ENCODE data around the gene CTDSP1. TPM values are rescaled to one million over a fixed set of nuclear protein-coding genes. Genes with fewer than 3 reads are reported as not detected.

The CTDSP1 gene
- polyA plus RNA-seq, 3 donors = 46.4 to 258 (median 49.9) TPM

DNA sequence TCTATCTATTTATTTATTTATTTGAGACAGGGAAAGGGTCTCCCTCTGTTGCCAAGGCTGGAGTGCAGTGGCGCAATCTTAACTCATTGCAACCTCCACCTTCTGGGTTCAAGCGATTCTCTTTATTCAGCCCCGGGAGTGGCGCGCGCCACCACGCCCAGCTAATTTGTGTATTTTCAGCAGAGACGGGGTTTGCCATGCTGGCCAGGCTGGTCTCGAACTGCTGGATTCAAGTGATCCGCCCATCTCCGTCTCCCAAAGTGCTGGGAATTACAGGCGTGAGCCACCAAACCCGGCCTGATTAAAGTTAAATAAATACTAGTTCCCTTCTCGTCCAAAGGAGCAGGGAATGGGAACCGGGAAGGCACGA lies 4.2 kb upstream of the CTDSP1 start:
- WGBS (ENCODE audit: insufficient coverage) = 49% methylated on average over 15 of the region's 16 CpGs
- H4K20me1 ChIP-seq (ENCODE audit: insufficient read depth, low read length) = peaks cover 54% of the 10 kb centered on the region
- H3K9me3 ChIP-seq (replicated peaks in 1 of 2; ENCODE audit: control insufficient read depth in 1 of 2, insufficient read depth in 1 of 2, low read length in 2 of 2) = no peaks in the 10 kb centered on the region
- Mint-ChIP-seq H3K4me1 (peaks cover 63% of the 10 kb centered on the region), H3K4me3 (peak overlapping the region; percentile 76 to 78), H3K27me3 (ENCODE audit: low read depth in 3 of 3) (peaks cover 0 to 7% (median 0%) of the 10 kb centered on the region in 3 donors), H3K27ac (peak overlapping the region; percentile 90 to 97 (median 94)), H3K9me3 (peaks cover 0 to 5% (median 0%) of the 10 kb centered on the region in 7 donors), H3K36me3 (peaks cover 44 to 51% of the 10 kb centered on the region in 2 donors)
- H3K4me1 ChIP-seq (ENCODE audit: control insufficient read depth in 1 of 2, insufficient read depth in 2 of 2, low read length in 2 of 2) = peaks cover 65 to 87% of the 10 kb centered on the region in 2 donors
- H3K79me2 ChIP-seq (ENCODE audit: insufficient read depth, low read length) = peaks cover 52% of the 10 kb centered on the region
- peak overlapping the region; percentile 36 for H3K9ac ChIP-seq (ENCODE audit: insufficient read depth, low read length, poor library complexity, severe bottlenecking)
- H3K4me2 ChIP-seq (replicated peaks; ENCODE audit: extremely low read depth, low read length, poor library complexity, severe bottlenecking) = peak overlapping the region; percentile 96
- TF ChIP-seq, protein P1, sequence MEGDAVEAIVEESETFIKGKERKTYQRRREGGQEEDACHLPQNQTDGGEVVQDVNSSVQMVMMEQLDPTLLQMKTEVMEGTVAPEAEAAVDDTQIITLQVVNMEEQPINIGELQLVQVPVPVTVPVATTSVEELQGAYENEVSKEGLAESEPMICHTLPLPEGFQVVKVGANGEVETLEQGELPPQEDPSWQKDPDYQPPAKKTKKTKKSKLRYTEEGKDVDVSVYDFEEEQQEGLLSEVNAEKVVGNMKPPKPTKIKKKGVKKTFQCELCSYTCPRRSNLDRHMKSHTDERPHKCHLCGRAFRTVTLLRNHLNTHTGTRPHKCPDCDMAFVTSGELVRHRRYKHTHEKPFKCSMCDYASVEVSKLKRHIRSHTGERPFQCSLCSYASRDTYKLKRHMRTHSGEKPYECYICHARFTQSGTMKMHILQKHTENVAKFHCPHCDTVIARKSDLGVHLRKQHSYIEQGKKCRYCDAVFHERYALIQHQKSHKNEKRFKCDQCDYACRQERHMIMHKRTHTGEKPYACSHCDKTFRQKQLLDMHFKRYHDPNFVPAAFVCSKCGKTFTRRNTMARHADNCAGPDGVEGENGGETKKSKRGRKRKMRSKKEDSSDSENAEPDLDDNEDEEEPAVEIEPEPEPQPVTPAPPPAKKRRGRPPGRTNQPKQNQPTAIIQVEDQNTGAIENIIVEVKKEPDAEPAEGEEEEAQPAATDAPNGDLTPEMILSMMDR (IDR thresholded peaks at IDR 0.05) = no peak
- peak overlapping the region; percentile 90 to 91 for H3K27ac ChIP-seq (ENCODE audit: low read depth in 1 of 2, low read length in 2 of 2)
- H3K36me3 ChIP-seq (replicated peaks in 1 of 2; ENCODE audit: control insufficient read depth in 1 of 2, insufficient read depth in 2 of 2, low read length in 2 of 2) = peaks cover 45 to 48% of the 10 kb centered on the region in 2 donors
- no peak overlapping the region for H2AFZ ChIP-seq (ENCODE audit: insufficient read depth, low read depth, low read length, poor library complexity, severe bottlenecking)
- intact Hi-C loops (cut with micrococcal nuclease) = loop anchor here (5.0 to 10.0 kb wide), 6 partner anchors 33 to 178 kb away; partner anchors contain the start of genes AAMP (in 2 of the 2), PNKD (in 2 of the 2), ARPC2 (in 1 of the 2) and CATIP (in 1 of the 2)
- H3K27me3 ChIP-seq (ENCODE audit: control insufficient read depth in 2 of 2, insufficient read depth in 2 of 2, low read length in 2 of 2) = no peaks in the 10 kb centered on the region
- peak overlapping the region in 1 of 3 experiments; percentile 92 for H3K4me3 ChIP-seq (replicated peaks in 1 of 3; ENCODE audit: low read depth in 2 of 3, low read length in 3 of 3)
- no peak for DNase-seq

DNA sequence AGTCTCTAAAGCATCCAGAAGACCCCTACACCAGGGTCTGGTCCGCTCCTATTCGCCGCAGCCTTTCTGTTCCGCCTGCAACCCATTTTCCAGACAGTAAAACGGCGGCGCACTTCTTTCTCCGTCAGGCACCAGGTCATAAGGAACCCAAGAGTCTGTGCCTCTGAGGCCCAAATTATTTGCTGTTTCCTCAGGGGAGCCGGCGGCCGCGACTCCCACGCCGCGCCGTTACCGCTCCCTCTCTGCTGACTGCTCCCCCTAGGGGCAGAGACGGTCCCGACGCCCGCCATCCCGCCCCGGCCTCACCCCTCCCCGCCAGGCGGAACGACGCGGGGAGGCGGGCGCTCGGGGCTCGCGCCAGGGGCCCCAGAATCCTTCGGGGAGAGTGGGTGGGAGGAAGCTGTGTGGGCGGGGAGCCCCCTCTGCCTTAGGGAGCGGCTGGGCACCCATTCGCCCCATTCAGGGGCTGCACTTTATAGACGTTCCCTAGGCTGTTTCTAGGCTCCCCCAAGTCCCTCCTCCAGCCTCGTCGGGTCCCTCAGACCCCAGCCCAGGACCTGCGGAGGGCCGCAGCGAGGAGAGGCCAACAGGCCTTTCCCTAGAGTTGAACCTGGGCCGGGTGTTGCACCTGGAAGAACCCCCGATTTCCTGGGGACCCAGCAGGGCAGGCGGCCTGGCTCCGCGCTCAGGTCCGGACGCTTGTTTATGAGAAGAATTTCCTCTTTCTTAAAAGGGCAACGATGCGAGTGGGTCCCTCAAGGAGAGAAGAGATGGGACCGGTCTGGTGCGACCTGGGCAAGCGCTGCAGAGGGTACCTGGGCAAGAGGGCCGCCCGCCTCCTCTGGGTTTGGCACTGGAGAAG lies 3.6 kb upstream of the CTDSP1 start:
- Histone ChIP-seq H3K36me3 (replicated peaks in 1 of 2; ENCODE audit: control insufficient read depth in 1 of 2, insufficient read depth in 2 of 2, low read length in 2 of 2) (peaks cover 39 to 42% of the 10 kb centered on the region in 2 donors), H4K20me1 (ENCODE audit: insufficient read depth, low read length) (peaks cover 49% of the 10 kb centered on the region), H3K27ac (ENCODE audit: low read depth in 1 of 2, low read length in 2 of 2) (peak overlapping the region; percentile 90 to 91), H3K27me3 (ENCODE audit: control insufficient read depth in 2 of 2, insufficient read depth in 2 of 2, low read length in 2 of 2) (no peaks in the 10 kb centered on the region), H3K4me1 (ENCODE audit: control insufficient read depth in 1 of 2, insufficient read depth in 2 of 2, low read length in 2 of 2) (peaks cover 65 to 84% of the 10 kb centered on the region in 2 donors), H3K79me2 (ENCODE audit: insufficient read depth, low read length) (peaks cover 55% of the 10 kb centered on the region), H3K4me3 (replicated peaks in 1 of 3; ENCODE audit: low read depth in 2 of 3, low read length in 3 of 3) (peak overlapping the region; percentile 54 to 92 (median 85)), H2AFZ (ENCODE audit: insufficient read depth, low read depth, low read length, poor library complexity, severe bottlenecking) (no peak overlapping the region), H3K9ac (ENCODE audit: insufficient read depth, low read length, poor library complexity, severe bottlenecking) (peak overlapping the region; percentile 82), H3K9me3 (replicated peaks in 1 of 2; ENCODE audit: control insufficient read depth in 1 of 2, insufficient read depth in 1 of 2, low read length in 2 of 2) (no peaks in the 10 kb centered on the region), H3K4me2 (replicated peaks; ENCODE audit: extremely low read depth, low read length, poor library complexity, severe bottlenecking) (peak overlapping the region; percentile 96)
- Mint-ChIP-seq H3K4me1 (peaks cover 61% of the 10 kb centered on the region), H3K36me3 (peaks cover 38 to 45% of the 10 kb centered on the region in 2 donors), H3K27me3 (ENCODE audit: low read depth in 3 of 3) (peaks cover 0 to 7% (median 0%) of the 10 kb centered on the region in 3 donors), H3K27ac (peak overlapping the region; percentile 97 to 98 (median 97)), H3K4me3 (peak overlapping the region; percentile 88 to 94), H3K9me3 (peaks cover 0 to 5% (median 0%) of the 10 kb centered on the region in 7 donors)
- 4% methylated on average over 50 of the region's 57 CpGs for WGBS (ENCODE audit: insufficient coverage)
- TF ChIP-seq, protein P1 (IDR thresholded peaks at IDR 0.05) = peak; percentile 89
- peak; percentile 89 to 95 (median 91) for DNase-seq
- intact Hi-C loops (cut with micrococcal nuclease) = loop anchor here (5.0 to 10.0 kb wide), 6 partner anchors 34 to 179 kb away; partner anchors contain the start of genes AAMP (in 2 of the 2), PNKD (in 2 of the 2), ARPC2 (in 1 of the 2) and CATIP (in 1 of the 2)
